Adipocyte (in vitro differentiated cells): ENCODE data around the gene CT55.
"Not testable (repeated sequence)": the region's sequence is repeated elsewhere in the genome, so short reads cannot be mapped to it uniquely, and the experiment has no call there.

Source experiments
- DNase-seq: peaks from one replicate; pipeline ENCODE4 v3.0.0-alpha.2; 2015; ENCODE audit warnings: low read depth
- H3K27me3 ChIP-seq: replicated peaks from 2 replicates; pipeline ENCODE4 v1.7.0; 2013; ENCODE audit warnings: mild to moderate bottlenecking, low read length, moderate library complexity; ENCODE audit not compliant: control insufficient read depth, insufficient read depth
- H3K36me3 ChIP-seq: 2 replicates; pipeline ENCODE4 v1.7.0; 2013; ENCODE audit warnings: low read length, mild to moderate bottlenecking, moderate library complexity; ENCODE audit not compliant: control insufficient read depth, insufficient read depth, severe bottlenecking
- H3K4me1 ChIP-seq: 2 replicates; pipeline ENCODE4 v1.7.0; 2013; ENCODE audit warnings: mild to moderate bottlenecking, low read length, moderate library complexity; ENCODE audit not compliant: control insufficient read depth, insufficient read depth
- H3K4me3 ChIP-seq: 2 replicates; pipeline ENCODE4 v1.7.0; 2013; ENCODE audit warnings: mild to moderate bottlenecking, low read length, moderate library complexity
- H3K9ac ChIP-seq: 2 replicates; pipeline ENCODE4 v1.7.0; 2013; ENCODE audit warnings: mild to moderate bottlenecking, low read length, moderate library complexity
- H3K9me3 ChIP-seq: 2 replicates; pipeline ENCODE4 v1.7.0; 2013; ENCODE audit warnings: mild to moderate bottlenecking, low read length, moderate library complexity; ENCODE audit not compliant: control insufficient read depth

The CT55 gene

GRCh38 chrX:135170877-135171519 lies at the start of gene CT55:
Gene CT55 (minus strand): TSS chrX:135171398. CDS start chrX:135171171, 227 bp downstream.
- Histone ChIP-seq H3K27me3 (peaks cover 4% of the 10 kb centered on the region), H3K9ac (no peak within 1 kb of the TSS), H3K4me3 (no peak within 1 kb of the TSS), H3K4me1 (no peaks in the 10 kb centered on the region), H3K36me3 (no peaks in the 10 kb centered on the region), H3K9me3 (peaks cover 3% of the 10 kb centered on the region)
- no peak for DNase-seq

GRCh38 chrX:135213200-135213844 lies 42.1 kb upstream of the CT55 start:
- H3K27me3 ChIP-seq: peaks cover 21% of the 10 kb centered on the region
- no peak for DNase-seq
- no peaks in the 10 kb centered on the region for H3K4me1 ChIP-seq
- no peaks in the 10 kb centered on the region for H3K9me3 ChIP-seq
- H3K9ac ChIP-seq: no peak overlapping the region
- H3K36me3 ChIP-seq: no peaks in the 10 kb centered on the region
- H3K4me3 ChIP-seq: no peak overlapping the region

GRCh38 chrX:135206427-135206826 lies 35.2 kb upstream of the CT55 start:
- not testable (repeated sequence) for H3K9ac ChIP-seq, H3K4me3 ChIP-seq, H3K4me1 ChIP-seq, H3K9me3 ChIP-seq, H3K36me3 ChIP-seq
- peaks cover 33% of the 10 kb centered on the region for H3K27me3 ChIP-seq
- peak; percentile 2 for DNase-seq

GRCh38 chrX:135200297-135200696 lies 29.1 kb upstream of the CT55 start:
- DNase-seq: no peak
- no peak overlapping the region for H3K9ac ChIP-seq

GRCh38 chrX:135194684-135195083 lies 23.5 kb upstream of the CT55 start:
- peaks cover 2% of the 10 kb centered on the region for H3K9me3 ChIP-seq
- H3K4me3 ChIP-seq: no peak overlapping the region
- no peak for DNase-seq
- no peaks in the 10 kb centered on the region for H3K4me1 ChIP-seq
- no peaks in the 10 kb centered on the region for H3K36me3 ChIP-seq
- no peak overlapping the region for H3K9ac ChIP-seq
- H3K27me3 ChIP-seq: peaks cover 33% of the 10 kb centered on the region

More at GRCh38 chrX:135200297-135200696, 29.1 kb upstream of the CT55 start:
- Histone ChIP-seq H3K4me3 (no peak overlapping the region), H3K9me3 (no peaks in the 10 kb centered on the region), H3K27me3 (peaks cover 49% of the 10 kb centered on the region), H3K4me1 (no peaks in the 10 kb centered on the region), H3K36me3 (no peaks in the 10 kb centered on the region)

GRCh38 chrX:135193740-135194139 lies 22.5 kb upstream of the CT55 start:
- Histone ChIP-seq H3K4me3 (no peak overlapping the region), H3K9me3 (peaks cover 4% of the 10 kb centered on the region), H3K4me1 (no peaks in the 10 kb centered on the region), H3K36me3 (no peaks in the 10 kb centered on the region), H3K27me3 (peaks cover 29% of the 10 kb centered on the region), H3K9ac (no peak overlapping the region)
- DNase-seq: no peak

- Histone ChIP-seq H3K9me3 (peaks cover 4% of the 10 kb centered on the region), H3K4me3 (no peak overlapping the region), H3K27me3 (peaks cover 18% of the 10 kb centered on the region), H3K4me1 (no peaks in the 10 kb centered on the region), H3K9ac (no peak overlapping the region), H3K36me3 (no peaks in the 10 kb centered on the region)
- no peak for DNase-seq
Observed at GRCh38 chrX:135191838-135192237, 20.6 kb upstream of the CT55 start.

GRCh38 chrX:135185795-135186443 lies 14.7 kb upstream of the CT55 start:
- peak; percentile 62 for DNase-seq

GRCh38 chrX:135178636-135179035 lies 7.4 kb upstream of the CT55 start:
- Histone ChIP-seq H3K9ac (no peak overlapping the region), H3K4me3 (no peak overlapping the region), H3K36me3 (no peaks in the 10 kb centered on the region), H3K9me3 (no peaks in the 10 kb centered on the region), H3K27me3 (peaks cover 40% of the 10 kb centered on the region), H3K4me1 (no peaks in the 10 kb centered on the region)
- no peak for DNase-seq

More at GRCh38 chrX:135185795-135186443, 14.7 kb upstream of the CT55 start:
- H3K36me3 ChIP-seq: no peaks in the 10 kb centered on the region
- H3K9ac ChIP-seq: no peak overlapping the region
- H3K27me3 ChIP-seq: peaks cover 33% of the 10 kb centered on the region
- H3K4me1 ChIP-seq: no peaks in the 10 kb centered on the region
- no peak overlapping the region for H3K4me3 ChIP-seq
- H3K9me3 ChIP-seq: peaks cover 4% of the 10 kb centered on the region

GRCh38 chrX:135170468-135170867 lies 730 bp downstream of the CT55 start:
- Histone ChIP-seq H3K4me3 (no peak overlapping the region), H3K27me3 (peaks cover 4% of the 10 kb centered on the region), H3K9ac (no peak overlapping the region), H3K9me3 (peaks cover 3% of the 10 kb centered on the region), H3K4me1 (no peaks in the 10 kb centered on the region), H3K36me3 (no peaks in the 10 kb centered on the region)
- DNase-seq: no peak

GRCh38 chrX:135169534-135169933 lies 1.7 kb downstream of the CT55 start:
- H3K27me3 ChIP-seq, H3K4me3 ChIP-seq, H3K4me1 ChIP-seq, DNase-seq, H3K9me3 ChIP-seq, H3K36me3 ChIP-seq, H3K9ac ChIP-seq: not testable (repeated sequence)
